ENCODE results near the gene NRXN3.

NRXN3 gene

DNA sequence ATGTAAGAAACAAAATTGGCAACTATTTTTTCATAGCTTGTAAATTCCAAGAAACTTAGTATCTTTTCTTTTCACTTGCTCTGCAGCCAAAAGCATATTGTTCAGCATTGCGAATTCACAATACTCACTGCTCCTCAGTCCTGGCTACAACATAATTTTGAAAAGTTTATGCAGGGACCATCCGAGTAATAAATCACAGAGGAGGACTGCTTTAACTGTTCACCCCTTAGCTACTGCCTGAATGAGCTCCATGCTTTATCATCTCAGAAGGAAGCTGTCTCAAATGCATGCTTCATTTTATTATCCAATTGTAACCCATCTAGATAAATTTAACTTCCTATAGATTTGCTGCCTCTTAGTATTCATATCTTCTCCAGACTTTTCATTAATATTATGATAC, 1213.3 kb downstream of the NRXN3 start:
- DNase-seq (ENCODE audit: low spot score) (no peak), FAIRE-seq (no peak)

- DNase-seq (ENCODE audit: low spot score): no peak
- FAIRE-seq: no peak
Measured at GRCh38 chr14:79395061-79395460, 1224.9 kb downstream of the NRXN3 start.

GRCh38 chr14:79404874-79405511, 1234.8 kb downstream of the NRXN3 start:
- FAIRE-seq (no peak), DNase-seq (ENCODE audit: low spot score) (no peak)

GRCh38 chr14:79405512-79405910, 1235.3 kb downstream of the NRXN3 start:
- FAIRE-seq (no peak), DNase-seq (ENCODE audit: low spot score) (no peak)

- FAIRE-seq (no peak), DNase-seq (ENCODE audit: low spot score) (no peak)
Measured at GRCh38 chr14:79407572-79407971, 1237.4 kb downstream of the NRXN3 start.

GRCh38 chr14:79408696-79409095, 1238.5 kb downstream of the NRXN3 start:
- no peak for FAIRE-seq

GRCh38 chr14:79411403-79412174, 1241.4 kb downstream of the NRXN3 start:
- DNase-seq (ENCODE audit: low spot score) (no peak), FAIRE-seq (no peak)

More at GRCh38 chr14:79408696-79409095, 1238.5 kb downstream of the NRXN3 start:
- DNase-seq (ENCODE audit: low spot score): no peak

GRCh38 chr14:79412822-79413221, 1242.6 kb downstream of the NRXN3 start:
- DNase-seq (ENCODE audit: low spot score) (no peak), FAIRE-seq (no peak)

DNA sequence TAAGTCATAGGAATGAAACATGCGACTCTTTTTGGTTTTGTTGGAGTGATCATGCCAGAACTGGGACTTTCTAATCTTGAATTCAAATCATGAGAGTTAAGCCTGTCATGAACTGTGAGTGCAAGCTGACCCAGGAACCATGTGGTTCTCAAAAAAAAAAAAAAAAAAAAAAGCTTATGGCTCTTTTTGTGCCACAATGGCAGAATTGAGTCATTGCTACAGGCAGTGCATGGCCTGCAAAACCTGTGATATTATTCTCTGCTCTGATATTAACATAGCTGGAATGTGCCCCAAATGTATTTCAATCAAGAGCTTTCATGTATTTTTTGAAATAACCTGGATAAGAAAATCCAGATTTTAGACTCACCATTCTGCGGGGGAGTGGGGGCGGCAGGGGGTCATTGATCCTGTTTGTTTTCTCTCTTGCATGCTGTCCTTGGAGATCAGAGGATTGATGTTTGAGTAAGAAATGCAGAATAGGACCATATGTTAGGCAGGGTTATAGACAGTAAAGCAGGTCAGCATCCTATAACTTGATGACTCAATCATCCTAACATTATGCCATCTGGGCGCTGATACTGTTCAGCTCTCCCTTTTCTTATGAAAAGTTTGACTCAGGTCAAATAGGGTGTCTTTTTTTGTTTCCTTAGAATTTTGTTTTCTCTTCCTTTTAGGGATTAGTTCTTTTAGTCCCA, 1243.7 kb downstream of the NRXN3 start:
- no peak for FAIRE-seq
- DNase-seq (ENCODE audit: low spot score): no peak

DNA sequence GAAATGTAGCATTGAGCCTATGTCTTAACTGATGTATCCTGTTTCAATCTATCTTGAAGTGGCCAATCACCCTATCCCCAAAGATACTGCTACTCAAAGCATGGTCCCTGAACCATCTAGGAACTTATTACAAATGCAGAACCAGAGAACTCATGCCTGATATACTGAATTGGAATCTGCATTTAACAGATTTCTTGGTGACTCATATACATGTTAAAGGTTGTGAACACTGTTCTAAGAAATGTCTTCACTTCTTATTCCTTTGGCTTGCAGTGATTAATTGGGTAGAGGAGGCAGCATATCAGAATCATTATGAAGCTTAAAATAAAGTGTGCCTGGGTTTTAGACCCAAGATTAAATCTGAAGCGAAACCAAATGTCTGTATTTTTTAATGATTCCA, 1245.6 kb downstream of the NRXN3 start:
- DNase-seq (ENCODE audit: low spot score): no peak
- FAIRE-seq: no peak

- FAIRE-seq (no peak), DNase-seq (ENCODE audit: low spot score) (no peak)
Measured at GRCh38 chr14:79417961-79418360, 1247.8 kb downstream of the NRXN3 start.

GRCh38 chr14:79418649-79419415, 1248.7 kb downstream of the NRXN3 start:
- no peak for DNase-seq (ENCODE audit: low spot score)
- FAIRE-seq: no peak

DNA sequence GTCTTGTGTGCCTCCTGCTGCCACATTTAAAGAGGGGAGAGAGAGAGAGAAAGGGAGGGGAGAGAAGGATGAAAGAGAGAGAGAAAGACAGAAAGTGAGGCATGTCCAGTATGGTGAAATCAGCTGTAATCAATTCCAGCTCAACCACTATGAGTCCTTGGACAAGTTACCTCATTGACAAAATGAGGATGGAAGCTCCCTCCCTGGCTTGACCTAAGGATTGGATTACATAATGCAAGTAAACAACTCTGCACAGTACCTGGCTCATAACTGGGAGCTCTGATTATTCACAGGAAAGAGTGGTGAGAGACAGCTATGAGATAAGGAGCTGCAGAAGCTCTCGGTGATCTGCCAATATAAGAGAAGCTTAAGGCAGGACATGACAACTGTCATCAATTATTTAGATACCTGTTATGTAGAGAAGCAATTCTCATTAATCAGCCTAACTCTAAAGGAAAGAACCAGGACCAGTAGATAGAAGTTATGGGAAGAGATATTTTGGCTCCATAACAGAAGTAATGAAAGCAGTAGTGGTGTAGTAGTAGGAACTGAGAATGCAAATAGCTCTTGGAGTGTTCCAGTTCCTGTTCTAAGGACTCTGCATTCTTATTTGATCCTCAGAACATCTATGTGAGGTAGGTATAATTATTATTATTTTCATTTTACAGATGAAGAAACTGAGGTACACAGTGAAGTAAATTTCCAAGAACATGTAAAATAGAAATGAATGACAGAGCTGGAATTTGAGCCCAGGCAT, 1249.6 kb downstream of the NRXN3 start:
- FAIRE-seq: no peak
- no peak for DNase-seq (ENCODE audit: low spot score)

GRCh38 chr14:79420725-79421124, 1250.6 kb downstream of the NRXN3 start:
- FAIRE-seq (no peak), DNase-seq (ENCODE audit: low spot score) (no peak)

- FAIRE-seq: no peak
- no peak for DNase-seq (ENCODE audit: low spot score)
Measured at GRCh38 chr14:79421811-79422210, 1251.6 kb downstream of the NRXN3 start.

GRCh38 chr14:79424462-79424861, 1254.3 kb downstream of the NRXN3 start:
- no peak for DNase-seq (ENCODE audit: low spot score)
- FAIRE-seq: no peak

GRCh38 chr14:79426103-79426755, 1256.1 kb downstream of the NRXN3 start:
- FAIRE-seq: no peak
- DNase-seq (ENCODE audit: low spot score): no peak

DNA sequence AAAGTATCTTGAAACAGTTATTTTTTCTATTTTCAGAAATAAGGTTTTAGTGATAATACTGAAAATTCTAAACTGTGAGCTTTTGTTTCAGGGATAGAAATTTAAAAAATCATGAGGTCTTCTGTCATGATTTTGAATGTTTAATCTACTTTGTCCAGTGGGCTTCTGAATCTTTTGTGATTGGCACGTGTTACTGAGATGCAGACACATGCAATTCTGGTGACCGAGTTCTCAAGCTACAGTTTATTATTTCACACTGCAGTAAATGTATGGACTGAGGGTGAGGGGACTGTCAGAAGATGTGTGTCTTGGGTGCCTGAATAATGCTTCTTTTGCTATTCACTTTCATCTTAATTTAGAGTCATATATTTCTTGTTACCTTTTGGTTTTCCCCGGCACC, 1262.5 kb downstream of the NRXN3 start:
- DNase-seq (ENCODE audit: low spot score): no peak

DNA sequence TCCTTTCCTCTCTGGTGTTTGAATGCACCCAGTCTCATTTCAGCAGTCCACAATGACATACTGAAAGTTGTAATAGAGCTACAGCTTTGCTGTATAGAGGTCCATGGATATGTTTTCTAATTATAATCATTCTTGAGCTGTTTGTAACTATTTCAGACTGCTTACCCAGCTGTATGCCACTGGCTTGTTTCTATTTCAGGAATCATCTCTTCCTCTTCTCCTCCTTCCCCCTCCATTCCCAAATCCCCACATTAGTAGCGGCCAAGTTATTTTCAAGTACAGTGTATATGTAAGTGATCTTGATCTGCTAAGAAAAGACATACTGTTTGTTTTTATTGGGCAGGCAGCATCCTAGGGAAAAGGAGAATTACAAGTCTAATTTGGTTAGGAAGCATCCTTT, 1266.2 kb downstream of the NRXN3 start:
- FAIRE-seq (no peak), DNase-seq (ENCODE audit: low spot score) (no peak)

More for the DNA sequence above, 1262.5 kb downstream of the NRXN3 start:
- no peak for FAIRE-seq

- FAIRE-seq (no peak), DNase-seq (ENCODE audit: low spot score) (no peak)
Measured at GRCh38 chr14:79437951-79438350, 1267.8 kb downstream of the NRXN3 start.

Data from RCC 7860 (cell line).